ENCODE measurements around the gene GBE1.
"Not testable (repeated sequence)": the region's sequence is repeated elsewhere in the genome, so short reads cannot be mapped to it uniquely, and the experiment has no call there.

GBE1 gene

GRCh38 chr3:81760924-81761903, at the start of gene GBE1:
Gene GBE1 (minus strand): TSS chr3:81761645. CDS start chr3:81761517, 128 bp downstream.
- DNase-seq, result peak; percentile 91

GRCh38 chr3:81808900-81809299, 47.5 kb upstream of the GBE1 start:
- no peak for DNase-seq

DNA sequence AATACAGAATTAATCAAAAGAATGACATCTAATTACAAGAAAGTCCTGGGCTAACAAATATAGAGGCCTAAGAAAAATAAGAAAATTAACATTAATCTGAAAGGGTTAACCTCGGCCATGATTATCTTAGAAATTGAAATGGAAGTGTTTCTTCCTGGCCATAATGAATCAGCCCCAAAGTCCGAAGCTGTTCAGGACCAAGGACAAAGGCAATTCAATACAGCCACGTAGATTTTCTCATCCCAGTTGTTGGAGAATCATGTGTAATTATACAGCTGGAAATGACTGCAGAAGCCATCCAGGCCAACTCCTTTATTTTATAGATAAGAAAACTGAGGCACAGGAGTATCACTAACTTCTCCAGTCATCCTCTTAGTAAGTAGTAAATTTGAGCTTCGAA, 38.0 kb upstream of the GBE1 start:
- DNase-seq, result no peak

DNA sequence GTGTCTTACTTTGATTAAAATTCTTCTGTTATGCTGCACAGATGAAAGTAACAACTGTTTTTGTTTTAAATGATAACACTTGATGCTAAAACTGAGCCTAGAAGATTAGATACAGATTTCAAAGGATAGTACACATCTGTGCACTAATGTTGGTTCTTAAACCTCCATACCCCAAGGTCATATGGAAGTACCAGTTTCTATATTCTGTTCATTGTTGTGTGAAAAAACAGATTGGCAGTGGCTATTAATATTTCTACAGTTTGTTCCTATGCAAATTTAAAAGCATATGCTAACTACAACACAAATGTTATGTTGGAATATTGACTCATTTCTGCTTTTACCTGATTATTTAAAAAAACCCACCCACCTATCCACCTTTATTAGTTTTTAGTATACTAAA, 32.0 kb upstream of the GBE1 start:
- no peak for DNase-seq

DNA sequence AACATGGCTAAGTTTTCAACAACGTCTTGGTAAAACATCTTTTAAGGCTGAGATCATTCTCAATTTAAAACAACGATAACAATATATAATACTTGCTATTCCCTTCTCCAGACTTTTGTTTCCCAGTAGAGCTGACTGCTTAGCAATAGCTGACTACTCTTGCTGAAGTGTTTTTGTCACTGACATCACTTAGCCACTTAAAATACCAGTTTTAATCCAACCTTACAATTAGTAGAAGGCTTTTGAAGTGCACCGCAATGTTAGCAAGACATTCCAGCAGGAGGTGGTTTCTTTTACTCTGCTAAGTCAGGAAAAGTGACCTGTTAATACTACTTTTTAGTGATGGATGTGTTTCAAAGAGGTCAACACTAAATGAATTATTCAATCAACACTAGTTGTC, 28.7 kb upstream of the GBE1 start:
- DNase-seq, result no peak

DNA sequence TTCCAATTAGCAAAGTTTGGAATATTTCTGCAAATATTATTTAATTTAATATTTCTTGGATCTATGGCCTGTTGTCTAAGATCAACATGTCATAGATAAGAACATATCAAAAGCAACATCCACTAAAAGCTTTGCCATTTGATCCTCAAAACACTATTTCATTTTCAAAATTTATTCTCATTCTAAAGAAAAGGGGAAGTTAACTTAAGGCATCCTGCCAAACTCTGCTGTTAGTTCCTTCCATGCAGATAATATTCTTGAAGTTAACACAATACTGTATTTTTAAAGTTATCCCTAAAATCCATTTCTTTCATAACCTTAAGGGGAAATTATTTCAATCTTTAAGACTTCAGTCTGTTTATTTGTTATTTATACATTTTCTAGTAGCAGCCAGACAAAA, 28.2 kb upstream of the GBE1 start:
- DNase-seq, result no peak

GRCh38 chr3:81788610-81789009, 27.2 kb upstream of the GBE1 start:
- no peak for DNase-seq

DNA sequence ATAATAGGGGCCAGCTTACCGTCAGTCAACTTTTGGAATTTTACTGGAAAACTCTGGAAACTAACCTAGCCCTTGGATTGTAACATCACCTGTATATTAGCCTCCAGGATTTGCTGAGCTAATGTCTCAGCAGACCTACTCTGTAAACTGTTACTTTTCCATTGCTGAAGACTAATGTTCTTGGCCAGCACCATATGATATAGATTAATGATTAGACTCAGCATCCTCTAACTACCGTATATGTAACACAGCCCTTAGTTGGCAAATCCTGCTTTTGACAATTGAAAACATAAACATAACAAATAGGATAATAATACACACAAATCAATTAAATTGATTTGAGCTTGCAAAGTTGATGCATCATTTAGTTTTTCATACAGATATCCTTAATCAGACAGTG, 26.6 kb upstream of the GBE1 start:
- no peak for DNase-seq

DNA sequence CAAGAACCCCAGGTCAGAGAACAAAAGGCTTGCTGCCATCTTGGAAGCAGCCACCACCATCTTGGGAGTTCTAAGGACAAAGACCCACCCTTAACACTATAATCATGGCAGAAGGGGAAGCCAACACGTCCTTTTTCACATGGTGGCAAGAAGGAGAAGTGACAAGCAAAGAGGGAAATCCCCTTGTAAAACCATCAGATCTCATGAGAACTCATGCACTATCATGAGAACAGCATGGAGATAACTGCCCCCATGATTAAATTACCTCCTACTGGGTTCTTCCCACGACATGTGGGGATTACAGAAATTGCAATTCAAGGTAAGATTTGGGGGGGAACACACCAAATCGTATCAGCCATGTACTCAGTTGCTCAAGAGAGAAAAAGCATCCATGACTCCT, 21.1 kb upstream of the GBE1 start:
- no peak for DNase-seq

DNA sequence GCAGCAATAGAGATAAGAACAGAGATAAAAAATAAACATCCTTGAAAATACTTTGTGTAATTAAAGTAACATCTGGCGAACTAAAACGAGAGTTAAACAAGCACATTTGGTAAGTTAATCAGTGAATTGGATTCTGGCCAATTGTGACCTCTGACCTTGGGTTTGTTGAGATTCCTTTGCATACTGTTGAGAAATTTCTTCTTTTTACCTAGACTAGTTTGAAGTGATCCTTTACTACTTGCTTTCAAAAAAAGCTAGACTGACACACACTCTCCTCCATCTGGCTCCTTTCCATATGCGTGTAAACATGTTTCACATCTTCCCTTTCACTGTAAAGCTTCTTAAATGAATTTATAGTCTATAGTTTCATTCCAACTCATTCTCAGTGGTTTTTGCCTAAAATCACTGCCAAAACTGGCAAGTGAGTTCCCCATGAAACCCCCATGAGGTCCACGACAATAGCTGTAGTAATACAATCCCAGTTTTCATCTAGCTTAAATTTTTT, 17.3 kb upstream of the GBE1 start:
- DNase-seq, result peak; percentile 27

GRCh38 chr3:81776643-81777042, 15.2 kb upstream of the GBE1 start:
- DNase-seq, result no peak

GRCh38 chr3:81770710-81771109, 9.3 kb upstream of the GBE1 start:
- DNase-seq, result no peak

GRCh38 chr3:81769299-81769698, 7.9 kb upstream of the GBE1 start:
- DNase-seq, result no peak

GRCh38 chr3:81767250-81767859, 5.9 kb upstream of the GBE1 start:
- DNase-seq, result not testable (repeated sequence)

DNA sequence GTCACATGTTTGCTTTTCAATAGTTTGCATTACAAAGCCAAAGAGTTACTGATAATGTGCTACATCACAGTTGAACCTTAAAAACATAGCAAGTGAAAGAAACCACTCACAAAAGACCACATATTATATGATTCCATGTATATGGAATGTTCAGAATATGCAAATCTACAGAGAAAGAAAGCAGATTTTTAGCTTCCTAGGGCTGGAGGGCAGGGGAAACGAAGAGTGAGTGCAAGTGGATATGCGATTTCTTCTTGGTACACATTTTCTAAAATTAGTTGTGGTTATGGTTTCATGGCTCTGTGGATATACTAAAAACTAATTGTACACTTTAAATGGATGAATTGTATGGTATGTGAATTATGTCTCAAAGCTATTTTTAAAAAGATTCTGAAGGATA, 4.0 kb upstream of the GBE1 start:
- no peak for DNase-seq

- DNase-seq, result peak; percentile 5
Measured at GRCh38 chr3:81764665-81765064, 3.2 kb upstream of the GBE1 start.

DNA sequence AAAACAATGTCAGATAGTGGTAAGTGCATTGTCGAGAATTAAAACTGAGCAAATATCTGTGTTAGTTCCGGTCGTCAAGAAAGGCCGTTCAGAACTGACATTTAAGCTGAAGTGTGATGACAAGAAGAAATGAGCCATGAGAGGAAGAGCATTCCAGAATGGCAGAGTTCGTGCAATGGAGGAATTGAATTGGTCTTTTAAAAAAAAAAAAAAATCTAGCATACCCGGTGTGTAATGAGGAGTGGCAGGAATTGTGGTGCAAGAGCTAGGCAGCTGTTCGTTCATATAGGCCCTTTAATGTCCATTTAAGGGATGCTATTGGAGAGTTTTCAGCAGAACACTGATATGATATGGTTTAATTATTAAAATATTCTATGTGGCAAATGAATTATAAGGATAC, 2.6 kb upstream of the GBE1 start:
- DNase-seq, result no peak

GRCh38 chr3:81763001-81763400, 1.6 kb upstream of the GBE1 start:
- no peak for DNase-seq

DNA sequence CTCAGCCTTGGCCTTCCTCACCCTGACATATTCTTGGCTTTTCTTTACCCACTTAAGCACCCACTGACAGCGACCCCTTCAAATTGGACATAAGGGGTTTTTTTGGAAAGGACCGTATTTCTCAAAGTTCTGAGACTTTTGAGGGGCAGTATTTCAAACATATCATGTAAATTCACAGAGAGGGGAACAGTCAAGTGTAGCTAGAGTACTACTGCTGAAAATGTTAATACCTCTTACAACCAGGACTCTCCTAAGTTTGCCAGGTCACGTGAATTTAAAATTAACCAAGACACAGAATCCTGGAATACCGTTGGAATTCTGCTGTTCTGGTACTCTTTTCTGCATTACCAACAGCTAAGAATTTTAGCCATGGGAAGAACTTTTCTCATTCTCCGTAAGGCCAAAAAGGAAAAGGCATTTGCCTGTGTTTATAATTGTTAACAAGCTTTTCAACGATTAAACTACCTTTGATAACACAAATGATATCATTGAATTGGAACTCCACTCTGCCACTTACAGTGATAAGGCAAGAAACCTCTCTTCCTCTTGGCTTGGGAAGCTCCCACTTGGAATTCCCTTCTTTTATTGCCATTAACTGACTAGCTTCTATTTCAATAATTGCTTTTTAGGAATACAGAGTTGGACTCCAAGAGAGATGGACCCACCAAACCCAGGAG, 597 bp upstream of the GBE1 start:
- DNase-seq, result no peak

GRCh38 chr3:81760215-81760614, 1.2 kb downstream of the GBE1 start:
- DNase-seq, result peak; percentile 15

- DNase-seq, result not testable (repeated sequence)
Measured at GRCh38 chr3:81758771-81759170, 2.7 kb downstream of the GBE1 start.

- DNase-seq, result no peak
Measured at GRCh38 chr3:81758275-81758674, 3.2 kb downstream of the GBE1 start.

DNA sequence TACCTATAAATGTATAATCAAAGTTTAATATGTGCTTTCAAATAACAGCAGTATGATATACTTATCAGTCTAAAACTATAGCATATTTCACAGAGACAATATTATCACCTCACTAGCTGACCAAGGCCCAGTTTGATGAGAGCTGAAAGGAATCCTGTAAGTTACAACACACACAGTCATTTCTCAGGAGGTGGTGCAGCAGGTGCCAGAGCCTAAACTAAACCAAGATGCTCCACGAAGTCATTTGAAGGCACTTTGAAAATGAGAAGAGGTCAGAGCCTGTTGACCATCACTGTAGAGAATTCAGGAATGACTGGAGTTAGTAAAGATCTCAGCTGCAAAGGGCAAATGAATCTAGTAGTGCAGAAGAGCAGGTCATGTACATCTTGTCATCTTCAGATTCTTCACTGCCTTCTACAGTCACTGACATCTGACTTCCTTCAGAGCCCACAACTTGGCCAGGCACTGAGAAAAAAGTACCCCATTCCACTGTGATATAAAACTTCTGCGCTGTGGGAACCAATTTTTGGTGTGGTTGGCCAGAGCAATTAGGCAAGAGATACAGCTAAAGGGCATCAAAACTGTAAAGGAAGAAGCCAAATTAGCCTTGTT, 7.9 kb downstream of the GBE1 start:
- no peak for DNase-seq

Measured in NCI-H69 (cell line).